ENCODE data around the gene CHST3. TPM values are rescaled to one million over a fixed set of nuclear protein-coding genes. Genes with fewer than 3 reads are reported as not detected.
"Not testable (repeated sequence)": the region's sequence is repeated elsewhere in the genome, so short reads cannot be mapped to it uniquely, and the experiment has no call there.

The CHST3 gene
- total and polyA plus RNA-seq, 9 donors: 16.4 to 69.2 (median 36.1) TPM

DNA sequence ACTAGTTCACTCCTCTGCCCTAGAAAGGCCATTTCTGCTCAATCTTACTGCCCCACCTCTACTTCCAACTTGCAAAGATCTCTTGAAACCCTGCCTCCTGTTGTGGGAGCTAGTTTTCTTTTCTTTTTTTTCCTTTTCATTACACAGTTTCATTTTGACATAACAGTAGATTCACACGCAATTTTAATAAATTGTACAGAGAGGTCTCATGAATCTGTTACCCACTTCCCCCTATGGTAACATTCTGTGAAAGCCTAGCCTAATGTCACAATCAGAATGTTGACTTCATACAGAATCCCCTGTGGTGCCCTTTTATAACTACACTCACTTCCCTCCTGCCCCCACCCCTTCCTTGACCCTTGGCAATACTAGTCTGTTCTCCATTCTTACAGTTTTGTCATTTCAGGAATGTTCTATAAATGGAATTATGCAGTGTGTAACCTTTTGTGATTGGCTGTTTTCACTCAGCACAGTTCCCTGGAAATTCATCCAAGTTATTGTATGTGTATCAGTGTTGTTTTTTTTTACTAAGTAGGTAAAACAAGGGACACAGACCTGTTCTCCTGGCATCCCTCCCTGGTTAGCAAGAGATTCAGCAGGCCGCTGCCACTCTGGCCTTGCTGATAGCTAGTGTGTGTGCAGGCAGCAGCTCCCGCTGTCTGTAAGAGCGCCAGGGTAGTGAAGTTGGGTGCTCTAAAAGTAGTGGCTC lies 21.5 kb downstream of the CHST3 start:
- H3K4me1 ChIP-seq (ENCODE audit: insufficient read depth): peaks cover 41% of the 10 kb centered on the region
- intact Hi-C loops (cut with DNase I): no loop called here
- H3K36me3 ChIP-seq: no peaks in the 10 kb centered on the region
- H3K9me3 ChIP-seq: no peaks in the 10 kb centered on the region
- no peaks in the 10 kb centered on the region for H3K27me3 ChIP-seq
- 25 to 37% (median 29%) methylated on average over 4 of the region's 4 CpGs for WGBS, 3 donors
- TF ChIP-seq EP300 (IDR thresholded peaks at IDR 0.05) (no peak), POLR2A (IDR thresholded peaks at IDR 0.05) (no peak)
- TF ChIP-seq, protein P1, sequence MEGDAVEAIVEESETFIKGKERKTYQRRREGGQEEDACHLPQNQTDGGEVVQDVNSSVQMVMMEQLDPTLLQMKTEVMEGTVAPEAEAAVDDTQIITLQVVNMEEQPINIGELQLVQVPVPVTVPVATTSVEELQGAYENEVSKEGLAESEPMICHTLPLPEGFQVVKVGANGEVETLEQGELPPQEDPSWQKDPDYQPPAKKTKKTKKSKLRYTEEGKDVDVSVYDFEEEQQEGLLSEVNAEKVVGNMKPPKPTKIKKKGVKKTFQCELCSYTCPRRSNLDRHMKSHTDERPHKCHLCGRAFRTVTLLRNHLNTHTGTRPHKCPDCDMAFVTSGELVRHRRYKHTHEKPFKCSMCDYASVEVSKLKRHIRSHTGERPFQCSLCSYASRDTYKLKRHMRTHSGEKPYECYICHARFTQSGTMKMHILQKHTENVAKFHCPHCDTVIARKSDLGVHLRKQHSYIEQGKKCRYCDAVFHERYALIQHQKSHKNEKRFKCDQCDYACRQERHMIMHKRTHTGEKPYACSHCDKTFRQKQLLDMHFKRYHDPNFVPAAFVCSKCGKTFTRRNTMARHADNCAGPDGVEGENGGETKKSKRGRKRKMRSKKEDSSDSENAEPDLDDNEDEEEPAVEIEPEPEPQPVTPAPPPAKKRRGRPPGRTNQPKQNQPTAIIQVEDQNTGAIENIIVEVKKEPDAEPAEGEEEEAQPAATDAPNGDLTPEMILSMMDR (IDR thresholded peaks at IDR 0.05): no peak
- H3K4me3 ChIP-seq: no peak overlapping the region
- peak overlapping the region; percentile 37 to 88 for H3K27ac ChIP-seq
- DNase-seq: peak in 2 of 5 donors; percentile 46 to 63

DNA sequence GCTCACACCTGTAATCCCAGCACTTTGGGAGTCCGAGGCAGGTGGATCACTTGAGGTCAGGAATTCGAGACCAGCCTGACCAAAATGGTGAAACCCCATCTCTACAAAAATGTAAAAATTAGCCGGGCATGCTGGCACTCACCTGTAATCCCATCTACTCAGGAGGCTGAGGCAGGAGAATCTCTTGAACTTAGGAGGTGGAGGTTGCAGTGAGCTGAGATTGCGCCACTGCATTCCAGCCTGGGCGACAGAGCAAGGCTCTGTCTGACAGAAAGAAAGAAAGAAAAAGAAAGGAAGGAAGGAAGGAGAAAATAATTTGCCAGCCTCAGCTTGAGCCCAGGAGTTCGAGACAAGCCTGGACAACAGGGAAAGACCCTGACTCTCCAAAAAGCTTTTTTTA lies 24.7 kb downstream of the CHST3 start:
- H3K27me3 ChIP-seq; DNase-seq; intact Hi-C loops (cut with DNase I); H3K36me3 ChIP-seq; H3K4me3 ChIP-seq; H3K9me3 ChIP-seq; H3K27ac ChIP-seq: not testable (repeated sequence)
- WGBS, 3 donors: 94 to 97% (median 95%) methylated on average over 6 of the region's 6 CpGs
- H3K4me1 ChIP-seq (ENCODE audit: insufficient read depth): peaks cover 26% of the 10 kb centered on the region

DNA sequence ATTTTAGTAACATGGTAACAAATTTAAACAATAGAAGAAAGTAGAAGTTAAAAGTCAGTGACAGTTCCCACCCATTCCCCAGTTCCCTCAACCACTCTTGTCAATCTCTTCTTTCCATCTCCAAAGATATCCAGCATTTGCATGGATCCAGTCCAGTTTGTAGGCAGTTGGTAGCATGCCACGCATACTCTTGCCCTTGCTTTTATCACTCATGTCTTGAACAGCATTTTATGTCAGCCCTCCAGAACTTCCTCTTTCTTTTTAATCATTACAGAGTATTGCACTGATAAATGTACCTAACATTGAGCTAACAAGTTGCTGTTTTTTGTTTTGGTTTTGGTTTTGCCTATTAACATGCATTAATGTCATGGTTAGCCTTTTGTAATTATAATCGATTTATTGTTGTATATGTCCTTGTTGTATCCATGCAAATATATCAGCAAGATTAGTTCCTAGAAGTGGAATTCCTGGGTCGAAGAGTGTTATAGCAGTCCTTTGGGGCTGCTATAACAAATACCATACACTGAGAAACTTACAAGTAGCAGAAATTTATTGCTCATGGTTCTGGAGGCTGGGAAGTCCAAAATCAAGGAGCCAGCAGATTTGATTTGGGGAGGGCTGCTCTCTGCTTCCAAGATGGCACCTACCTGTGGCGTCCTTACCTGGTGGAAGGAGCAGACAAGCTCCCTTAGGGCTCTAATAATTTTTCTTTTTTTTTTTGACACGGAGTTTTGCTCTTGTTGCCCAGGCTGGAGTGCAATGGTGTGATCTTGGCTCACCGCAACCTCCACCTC lies 25.7 kb downstream of the CHST3 start:
- H3K4me1 ChIP-seq (ENCODE audit: insufficient read depth): peaks cover 21% of the 10 kb centered on the region
- intact Hi-C loops (cut with DNase I): no loop called here
- H3K27me3 ChIP-seq: no peaks in the 10 kb centered on the region
- WGBS, 3 donors: 62 to 81% (median 69%) methylated on average over 6 of the region's 6 CpGs
- H3K9me3 ChIP-seq: no peaks in the 10 kb centered on the region
- H3K4me3 ChIP-seq: no peak overlapping the region
- no peak overlapping the region for H3K27ac ChIP-seq
- no peak for TF ChIP-seq EP300 (IDR thresholded peaks at IDR 0.05)
- TF ChIP-seq, protein P1 (IDR thresholded peaks at IDR 0.05): no peak
- no peak for TF ChIP-seq POLR2A (IDR thresholded peaks at IDR 0.05)
- DNase-seq: no peak
- H3K36me3 ChIP-seq: no peaks in the 10 kb centered on the region

DNA sequence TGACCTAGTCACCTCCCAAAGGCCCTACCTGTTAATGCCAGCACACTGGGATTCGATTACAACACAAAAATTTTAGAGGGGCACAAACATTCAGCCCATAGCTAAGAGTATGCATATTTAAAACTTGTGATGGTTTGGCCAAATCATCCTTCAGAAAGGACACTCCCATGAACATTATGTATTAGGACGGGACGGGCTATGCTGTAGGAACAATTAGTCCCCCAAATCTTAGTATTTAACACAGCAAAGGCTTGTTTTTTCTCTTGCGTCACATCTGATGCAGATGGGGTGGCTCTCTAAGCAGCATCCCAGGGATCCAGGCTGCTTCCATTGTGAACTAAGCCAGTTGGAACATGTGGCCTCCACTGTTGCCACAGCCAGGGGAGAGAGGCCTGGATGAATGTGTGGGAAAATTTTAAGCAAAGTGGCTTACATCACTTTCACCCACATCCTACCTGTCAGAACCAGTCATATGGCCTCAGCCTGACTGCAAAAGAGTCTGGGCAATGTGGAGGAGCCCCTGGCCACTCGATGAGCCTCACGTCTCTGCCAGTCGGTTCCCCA lies 26.6 kb downstream of the CHST3 start:
- Histone ChIP-seq H3K4me1 (ENCODE audit: insufficient read depth) (peaks cover 15% of the 10 kb centered on the region), H3K27me3 (no peaks in the 10 kb centered on the region), H3K36me3 (no peaks in the 10 kb centered on the region), H3K9me3 (no peaks in the 10 kb centered on the region), H3K4me3 (no peak overlapping the region), H3K27ac (no peak overlapping the region)
- 89 to 93% (median 92%) methylated on average over 7 of the region's 7 CpGs for WGBS, 3 donors
- intact Hi-C loops (cut with DNase I): no loop called here
- TF ChIP-seq POLR2A (IDR thresholded peaks at IDR 0.05): no peak
- TF ChIP-seq, protein P1 (IDR thresholded peaks at IDR 0.05): no peak
- no peak for TF ChIP-seq EP300 (IDR thresholded peaks at IDR 0.05)
- DNase-seq: no peak
